HG02943 (cell line): ENCODE data around the gene ARHGEF28.

Source experiments
- ATAC-seq: cut with Tn5 transposase; IDR thresholded peaks from one replicate; pipeline ENCODE4 v1.9.1; 2021; ENCODE audit warnings: mild to moderate bottlenecking, low read depth, moderate library complexity; ENCODE audit not compliant: unreplicated experiment

Gene ARHGEF28

DNA sequence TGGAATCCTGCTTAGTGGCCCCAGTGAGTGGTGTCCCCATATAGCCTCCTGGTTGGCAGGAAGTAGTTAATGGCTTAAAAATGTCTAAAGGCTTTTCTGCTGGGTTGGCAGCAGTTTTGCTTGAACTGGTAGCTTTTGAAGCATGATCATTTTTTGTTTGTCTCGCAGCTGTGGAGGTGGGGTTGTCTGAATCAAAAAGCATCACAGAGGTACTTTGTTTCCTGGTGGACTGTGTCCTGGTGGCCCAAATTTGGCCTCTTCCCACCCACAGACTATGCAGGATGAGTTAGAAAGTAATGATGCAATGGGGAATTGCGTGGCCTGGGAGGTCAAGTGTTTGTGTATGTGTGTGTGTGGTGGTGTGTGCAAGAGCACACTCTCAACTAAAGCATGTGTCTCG lies 322.7 kb downstream of the ARHGEF28 start:
- ATAC-seq: no peak

DNA sequence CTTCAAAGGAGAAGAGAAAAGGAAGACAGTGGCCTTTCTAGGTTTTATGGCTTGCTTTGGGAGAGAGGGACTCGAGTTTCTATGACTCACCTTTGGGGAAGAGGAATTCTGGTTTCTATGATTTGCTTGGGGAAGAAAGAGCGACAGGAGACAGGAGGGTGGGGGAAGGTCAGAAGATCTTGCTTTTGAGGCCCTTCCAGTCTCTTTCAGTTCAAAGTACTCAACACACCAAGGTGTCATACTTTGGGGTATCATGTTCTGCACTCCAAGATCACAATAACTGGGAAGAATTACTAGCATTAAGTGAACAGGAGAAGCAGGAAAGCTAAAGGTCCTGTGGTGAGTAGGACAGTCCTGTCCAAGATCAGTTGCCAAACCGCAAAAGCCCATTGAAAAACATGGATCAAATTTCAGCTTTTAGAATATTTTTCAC lies 324.5 kb downstream of the ARHGEF28 start:
- ATAC-seq: no peak

DNA sequence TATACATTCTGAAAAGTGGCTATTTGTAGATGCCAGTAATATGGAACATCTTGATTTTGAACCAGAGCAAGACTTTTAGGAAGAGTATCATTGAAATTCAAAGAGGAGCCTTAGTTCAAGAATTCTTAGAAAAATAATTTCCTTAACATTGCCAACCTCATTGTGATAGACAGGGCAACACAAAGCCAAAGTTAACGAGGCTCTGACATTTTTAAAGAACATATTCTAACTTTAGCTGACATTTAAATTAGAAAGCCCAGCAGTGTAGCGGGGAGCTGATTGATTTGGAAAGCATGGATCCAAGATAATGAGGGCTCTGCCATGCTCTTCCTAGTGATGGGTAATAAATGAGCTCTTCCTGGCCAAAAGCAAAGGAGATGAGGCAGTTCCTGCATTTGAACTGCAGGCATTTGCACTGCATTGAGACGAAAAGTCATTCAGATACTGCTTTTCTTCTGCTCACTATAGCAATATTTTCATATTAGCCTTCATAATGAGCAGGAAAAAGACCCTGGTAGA lies 325.0 kb downstream of the ARHGEF28 start:
- ATAC-seq: no peak

DNA sequence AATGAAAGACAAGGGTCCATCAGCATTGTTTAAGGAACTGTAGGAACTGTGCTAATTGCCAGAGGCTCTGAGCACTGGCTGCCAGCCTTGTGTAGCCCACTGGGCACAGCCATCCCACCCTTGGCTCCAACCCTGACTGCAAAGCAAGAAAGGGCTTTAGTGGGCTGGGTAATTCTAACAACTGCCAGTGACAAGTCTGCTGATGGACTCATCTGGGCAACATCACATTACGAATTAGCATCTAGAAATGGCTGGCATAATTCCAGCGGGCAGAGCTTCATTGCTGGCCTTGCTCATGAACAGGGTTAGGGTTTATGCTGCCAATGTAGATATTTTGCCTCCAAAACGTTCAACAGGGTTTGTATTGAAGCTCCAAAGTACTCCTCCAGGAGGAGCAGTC lies 326.9 kb downstream of the ARHGEF28 start:
- ATAC-seq: no peak

GRCh38 chr5:73954381-73954780 lies 328.4 kb downstream of the ARHGEF28 start:
- ATAC-seq: no peak

- ATAC-seq: no peak
These were observed 329.4 kb downstream of the ARHGEF28 start for GRCh38 chr5:73955271-73955846.

- ATAC-seq: no peak
These were observed 331.5 kb downstream of the ARHGEF28 start for GRCh38 chr5:73957397-73958001.

DNA sequence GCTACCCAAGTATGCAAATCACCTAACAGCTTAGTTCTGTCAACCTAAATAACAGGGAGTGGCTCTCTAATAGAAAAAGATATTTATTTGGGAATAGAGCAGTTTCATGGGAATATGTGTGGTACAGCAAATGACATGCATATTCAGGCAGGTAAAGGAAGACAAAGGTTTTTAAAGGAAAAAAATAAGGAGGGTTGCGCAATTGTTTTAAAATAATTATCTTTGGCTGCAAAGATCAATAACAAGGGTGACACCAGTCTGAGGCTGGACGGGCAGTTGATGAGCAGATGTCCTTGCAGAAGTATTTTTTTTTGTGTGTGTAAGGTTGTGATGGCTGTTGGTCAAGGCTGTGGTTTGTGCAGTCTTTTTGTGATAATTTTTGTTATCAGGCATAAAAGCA lies 332.0 kb downstream of the ARHGEF28 start:
- ATAC-seq: no peak

- ATAC-seq: peak; percentile 86
These were observed 334.0 kb downstream of the ARHGEF28 start for GRCh38 chr5:73960023-73960422.

DNA sequence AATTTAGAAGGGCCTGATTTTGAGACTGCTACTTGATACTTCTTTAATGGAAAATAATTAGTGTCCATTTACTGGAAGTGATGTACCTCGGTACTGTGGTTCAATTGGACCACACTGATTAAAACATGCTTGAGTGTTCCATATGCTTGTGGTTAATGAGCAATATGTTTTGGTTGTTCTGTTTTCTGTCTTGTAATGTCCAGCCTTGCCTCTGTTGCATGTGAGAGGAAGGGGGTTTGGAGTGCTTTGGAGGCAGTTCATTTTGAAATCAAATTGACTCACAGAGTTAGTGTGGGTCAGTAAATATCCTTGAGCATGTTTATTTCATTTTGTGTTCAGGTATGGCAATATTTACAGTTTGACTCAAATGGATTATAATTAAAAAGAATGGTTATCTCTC lies 334.4 kb downstream of the ARHGEF28 start:
- no peak for ATAC-seq

DNA sequence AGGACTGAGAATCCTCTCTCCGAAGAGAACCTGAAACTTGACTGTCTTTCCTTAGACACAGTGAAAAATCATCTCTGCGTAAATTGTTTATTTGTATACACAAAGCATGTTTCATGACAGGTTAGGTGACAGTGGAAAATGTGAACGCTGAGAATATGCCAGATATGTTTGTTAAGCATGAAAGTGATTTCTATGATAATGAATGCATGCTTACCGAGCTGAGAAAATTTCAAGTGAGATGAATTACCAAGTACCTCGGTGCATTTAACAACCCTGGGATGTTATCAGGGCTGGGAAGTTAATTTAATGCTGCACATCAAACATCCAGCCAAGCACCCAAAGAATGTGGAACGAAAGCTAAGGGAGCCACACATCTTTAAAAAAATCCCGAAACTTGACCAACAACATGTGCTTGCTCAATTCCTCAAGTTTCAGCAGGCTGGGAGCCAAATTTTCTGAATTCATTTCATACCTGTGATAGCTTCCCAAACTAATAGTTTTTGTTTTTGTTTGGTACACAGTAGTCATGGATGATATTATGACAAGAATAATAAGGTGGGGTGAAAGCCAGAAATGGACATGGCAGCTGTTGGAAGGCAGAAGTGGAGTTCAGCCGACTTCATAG lies 336.9 kb downstream of the ARHGEF28 start:
- ATAC-seq: no peak

GRCh38 chr5:73964352-73964865 lies 338.4 kb downstream of the ARHGEF28 start:
- no peak for ATAC-seq

- ATAC-seq: no peak
These were observed 340.5 kb downstream of the ARHGEF28 start for GRCh38 chr5:73966451-73966850.

DNA sequence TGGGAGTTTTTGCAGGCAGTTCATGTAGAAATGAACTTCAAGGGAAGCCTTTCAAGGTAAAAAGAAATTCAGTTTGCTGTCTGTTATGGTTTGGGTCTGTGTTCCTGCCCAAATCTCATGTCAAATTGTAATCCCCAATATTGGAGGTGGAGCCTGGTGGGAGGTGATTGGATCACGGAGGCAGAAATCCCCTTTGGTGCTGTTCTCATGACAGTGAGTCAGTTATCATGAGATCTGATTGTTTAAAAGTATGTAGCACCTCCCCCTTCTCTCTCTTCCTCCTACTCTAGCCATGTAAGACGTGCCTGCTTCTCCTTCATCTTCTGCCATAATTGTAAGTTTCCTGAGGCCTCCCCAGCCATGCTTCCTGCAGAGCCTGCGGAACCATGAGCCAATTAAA lies 341.4 kb downstream of the ARHGEF28 start:
- no peak for ATAC-seq

DNA sequence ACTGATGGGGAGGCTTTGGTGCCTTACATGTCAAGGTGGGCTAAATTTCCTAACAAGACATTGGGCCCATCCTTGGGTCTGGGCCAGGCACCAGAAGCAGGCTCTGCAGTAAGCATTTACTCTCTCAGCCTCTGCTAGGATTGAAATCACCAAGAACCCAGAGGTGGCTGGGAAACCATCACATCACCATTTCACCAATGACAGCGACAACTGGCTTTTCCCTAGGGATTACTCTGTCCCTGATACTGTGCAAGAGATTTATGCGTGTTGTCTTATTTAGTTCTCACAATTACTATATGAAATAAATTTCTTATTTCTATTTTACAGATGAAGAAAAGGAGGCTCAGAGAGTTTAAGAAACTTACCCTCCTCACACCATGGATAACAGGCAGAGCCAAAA lies 342.2 kb downstream of the ARHGEF28 start:
- ATAC-seq: no peak

- no peak for ATAC-seq
These were observed 342.7 kb downstream of the ARHGEF28 start for GRCh38 chr5:73968729-73969128.

DNA sequence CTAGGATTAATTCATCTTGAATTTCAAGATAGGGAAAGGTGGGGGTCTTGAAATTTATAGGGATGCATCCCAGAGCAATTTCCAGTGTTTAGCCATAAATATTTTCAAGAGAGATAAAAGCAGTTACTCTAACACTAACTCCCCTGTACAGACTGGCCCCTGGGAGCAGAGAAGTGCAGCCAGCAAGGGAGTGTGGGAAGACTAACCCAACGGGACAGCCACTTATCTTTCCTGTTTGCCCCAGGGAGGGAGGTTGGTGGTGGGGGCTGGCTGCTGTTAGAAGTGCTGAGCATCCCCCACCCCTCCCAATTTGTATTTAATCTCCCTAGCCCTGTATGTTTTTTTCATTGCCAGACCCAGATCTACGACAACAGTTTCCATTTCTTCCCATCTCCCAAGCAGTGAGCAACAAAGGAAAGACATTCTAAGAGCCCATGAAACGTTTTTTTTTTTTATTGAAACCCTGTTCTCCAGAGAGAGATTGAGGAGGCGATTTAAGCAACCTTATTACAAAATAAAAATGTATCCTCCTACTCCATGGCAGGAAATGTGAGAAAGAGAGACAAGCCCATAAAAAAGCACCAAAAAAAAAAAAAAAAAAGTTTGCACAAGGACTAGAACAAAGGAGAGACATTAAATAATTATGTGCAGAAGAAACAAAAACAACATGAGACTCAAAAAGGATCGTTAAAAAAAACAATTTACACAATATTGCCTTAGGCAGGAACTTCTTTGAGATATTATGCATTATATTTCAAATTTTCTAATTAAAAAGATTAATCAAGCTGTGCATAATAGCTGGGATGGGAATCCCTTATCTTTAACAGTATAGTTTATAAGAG lies 343.4 kb downstream of the ARHGEF28 start:
- no peak for ATAC-seq

GRCh38 chr5:73971326-73971725 lies 345.3 kb downstream of the ARHGEF28 start:
- no peak for ATAC-seq

GRCh38 chr5:73973135-73973534 lies 347.1 kb downstream of the ARHGEF28 start:
- ATAC-seq: no peak

GRCh38 chr5:73974871-73975360 lies 348.9 kb downstream of the ARHGEF28 start:
- no peak for ATAC-seq

DNA sequence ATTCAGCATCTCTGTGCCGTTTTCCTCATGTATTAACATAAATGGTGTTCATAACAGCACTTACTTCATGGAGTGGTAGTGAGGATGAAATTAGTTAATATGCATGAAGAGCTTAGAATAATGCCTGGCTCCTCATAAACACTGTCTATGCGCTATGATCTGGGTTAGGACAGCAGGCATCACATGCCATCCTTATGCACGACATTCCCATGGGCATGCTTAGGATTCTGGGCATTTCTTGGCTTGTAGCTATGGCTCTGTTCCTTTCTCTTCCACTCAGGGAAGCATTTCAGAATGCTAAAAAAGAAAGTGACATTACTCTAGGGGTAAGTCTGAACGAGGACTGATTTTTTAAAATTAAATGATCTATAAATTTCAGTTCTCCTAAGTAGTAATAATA lies 349.8 kb downstream of the ARHGEF28 start:
- no peak for ATAC-seq
